Endothelial cell of umbilical vein (primary cell): ENCODE measurements around the gene CCDC6. TPM values are rescaled to one million over a fixed set of nuclear protein-coding genes. Genes with fewer than 3 reads are reported as not detected.

Source experiments
- BruUV-seq: library from RNA; stranded (reverse); fragments of 400-500 nt; replicated peaks from 2 replicates; lab custom pipeline; 2021; lab: Mats Ljungman, UMichigan
- CTCF ChIA-PET: fragments of 300-600, 350-600 bp; sonication (Branson Sonifier 250); formaldehyde crosslinking; loops from one replicate; lab custom pipeline; 2021; ENCODE audit warnings: antibody characterized with exemption, inconsistent platforms; lab: Charles Lee
- POLR2A ChIA-PET: fragments of 300-600, 350-600 bp; sonication (Branson Sonifier 250); formaldehyde crosslinking; loops from one replicate; lab custom pipeline; 2021; ENCODE audit warnings: antibody characterized with exemption, inconsistent platforms; lab: Charles Lee
- DNase-seq: peaks from one replicate; pipeline ENCODE4 v3.0.0-alpha.2; 2011; ENCODE audit warnings: low read depth, low spot score
- FAIRE-seq: peaks from 2 replicates; lab custom pipeline; 2011; peaks lifted over from hg19 to GRCh38; lab: Jason Lieb, UNC
- H2AFZ ChIP-seq: 2 replicates; pipeline ENCODE4 v1.6.0; 2012; ENCODE audit warnings: low read depth, low read length, control low read depth, inconsistent platforms
- H3K27ac ChIP-seq: 2 replicates; pipeline ENCODE4 v1.5.1; 2011; ENCODE audit warnings: low read depth, mild to moderate bottlenecking, control low read depth, low read length, moderate library complexity; ENCODE audit not compliant: insufficient read depth
- H3K27me3 ChIP-seq, 2 experiments: 2 replicates each; pipeline versions ENCODE4 v1.6.0 to v1.6.1; 2011; ENCODE audit warnings: low read length in 2 of 2, mixed read lengths in 1 of 2; ENCODE audit not compliant: control insufficient read depth in 2 of 2, insufficient read depth in 2 of 2
- H3K36me3 ChIP-seq, 2 experiments: 2 replicates in 1 of 2; 3 replicates in 1 of 2; pipeline ENCODE4 v1.5.1; 2011; ENCODE audit warnings: low read length in 2 of 2, mild to moderate bottlenecking in 1 of 2, moderate library complexity in 1 of 2; ENCODE audit not compliant: control insufficient read depth in 2 of 2, insufficient read depth in 2 of 2; ENCODE audit errors: extremely low read depth in 1 of 2
- H3K4me1 ChIP-seq: 3 replicates; pipeline ENCODE4 v1.5.1; 2011; ENCODE audit warnings: mild to moderate bottlenecking, low read length; ENCODE audit not compliant: control insufficient read depth, insufficient read depth; ENCODE audit errors: extremely low read depth
- H3K4me2 ChIP-seq: 2 replicates; pipeline ENCODE4 v1.6.1; 2011; ENCODE audit warnings: low read length, control low read depth, mixed read lengths; ENCODE audit not compliant: insufficient read depth
- H3K4me3 ChIP-seq, 3 experiments: fragments of 200-600 bp in 1 of 3; sonication (generic), shearing (Covaris generic) in 1 of 3; replicated peaks in 1 of 3; 2 replicates each; pipeline ENCODE4 v1.5.1; 2011 to 2016; ENCODE audit warnings: control low read depth in 3 of 3, low read length in 3 of 3, mild to moderate bottlenecking in 2 of 3, inconsistent platforms in 1 of 3, low read depth in 1 of 3, moderate library complexity in 1 of 3; ENCODE audit not compliant: insufficient read depth in 1 of 3
- H3K79me2 ChIP-seq: 2 replicates; pipeline ENCODE4 v1.6.0; 2012; ENCODE audit warnings: low read length, inconsistent platforms; ENCODE audit not compliant: control insufficient read depth, insufficient read depth
- H3K9ac ChIP-seq: replicated peaks from 2 replicates; pipeline ENCODE3; 2011; ENCODE audit warnings: low read length, control low read depth; ENCODE audit not compliant: insufficient read depth; ENCODE audit errors: extremely low read depth
- H3K9me1 ChIP-seq: replicated peaks from 3 replicates; pipeline ENCODE4 v1.6.0; 2011; ENCODE audit warnings: mild to moderate bottlenecking, low read length; ENCODE audit not compliant: control insufficient read depth, insufficient read depth; ENCODE audit errors: extremely low read depth
- H3K9me3 ChIP-seq: replicated peaks from 2 replicates; pipeline ENCODE4 v1.5.1; 2012; ENCODE audit warnings: low read length, inconsistent platforms; ENCODE audit not compliant: control insufficient read depth, insufficient read depth
- H4K20me1 ChIP-seq: replicated peaks from 2 replicates; pipeline ENCODE3; 2011; ENCODE audit warnings: mild to moderate bottlenecking, low read length; ENCODE audit not compliant: control insufficient read depth, insufficient read depth; ENCODE audit errors: extremely low read depth
- CTCF ChIP-seq, 2 donors: IDR thresholded peaks; 1 replicate in 1 of 2; 2 replicates in 1 of 2; pipeline ENCODE4 v1.5.1; 2011; ENCODE audit warnings: low read length in 2 of 2, mild to moderate bottlenecking in 2 of 2, moderate library complexity in 2 of 2, control low read depth in 1 of 2, inconsistent platforms in 1 of 2, low read depth in 1 of 2; ENCODE audit not compliant: insufficient read depth in 1 of 2; ENCODE audit errors: extremely low read depth in 1 of 2
- EZH2 ChIP-seq: IDR thresholded peaks from 2 replicates; pipeline ENCODE4 v1.6.1; 2012; ENCODE audit warnings: borderline replicate concordance, low read depth, mild to moderate bottlenecking, moderate library complexity, low read length, inconsistent platforms; ENCODE audit not compliant: severe bottlenecking
- MAX ChIP-seq: IDR thresholded peaks from 2 replicates; pipeline ENCODE4 v1.6.1; 2011; ENCODE audit not compliant: insufficient read depth, insufficient read length
- MYC ChIP-seq: IDR thresholded peaks from one replicate; pipeline ENCODE4 v1.6.1; 2011; ENCODE audit warnings: mild to moderate bottlenecking, low read depth, low read length
- POLR2A ChIP-seq: IDR thresholded peaks from 2 replicates; pipeline ENCODE4 v1.6.1; 2012; ENCODE audit warnings: low read depth, mild to moderate bottlenecking, control low read depth, low read length
- dilution Hi-C: fragments of 300-500 bp; cut with MboI; formaldehyde crosslinking; loops from one replicate; pipeline ENCODE4 v1.15.0; 2019; ENCODE audit warnings: low sequenced_read_pairs; ENCODE audit not compliant: extremely low pct_ligation_motif_present
- intact Hi-C: fragments of 100-400 bp; cut with micrococcal nuclease; formaldehyde crosslinking; loops from one replicate; pipeline ENCODE4 v1.10.0; 2022
- polyA plus RNA-seq, 4 experiments: library from polyadenylated mRNA; depleted of rRNA in 3 of 4; stranded (reverse) in 3 of 4; unstranded in 1 of 4; fragments of >200 nt; gene quantifications; 2 replicates each; pipeline versions ENCODE4 v1.2.1 to v1.2.3, GENCODE V29; 2011 to 2012; ENCODE audit warnings: missing spikeins in 1 of 4
- total RNA-seq: library from RNA; stranded (reverse); gene quantifications from 2 replicates; pipeline ENCODE4 v1.2.3, GENCODE V29; 2021

Gene CCDC6
- total and polyA plus RNA-seq, 2 donors (not counting 3 experiments of a cell fraction or from before 2014, with no cell fraction given), result 16.8 to 36.8 TPM

- Histone ChIP-seq H3K27ac (no peak overlapping the region), H3K9me3 (no peaks in the 10 kb centered on the region), H3K9me1 (no peaks in the 10 kb centered on the region), H3K4me2 (no peak overlapping the region), H4K20me1 (no peaks in the 10 kb centered on the region), H3K27me3 (no peaks in the 10 kb centered on the region), H3K4me3 (no peak overlapping the region), H3K36me3 (no peaks in the 10 kb centered on the region), H3K79me2 (no peaks in the 10 kb centered on the region), H3K4me1 (no peaks in the 10 kb centered on the region), H3K9ac (no peak overlapping the region), H2AFZ (no peak overlapping the region)
- dilution Hi-C loops, result no loop called here
- CTCF ChIA-PET, result no interaction called here
- FAIRE-seq (no peak), DNase-seq (no peak)
- TF ChIP-seq CTCF (IDR thresholded peaks at IDR 0.05; ENCODE audit: extremely low read depth in 1 of 2, insufficient read depth in 1 of 2, low read depth in 1 of 2, low read length in 2 of 2), result no peak
- no peak for TF ChIP-seq MYC
- TF ChIP-seq EZH2, result no peak
- intact Hi-C loops, result no loop called here
- POLR2A ChIA-PET, result no interaction called here
- BruUV-seq, result no TSS peak
These were observed 19.7 kb upstream of the CCDC6 start for GRCh38 chr10:59926086-59926485.

GRCh38 chr10:59922907-59923306 lies 16.6 kb upstream of the CCDC6 start:
- Histone ChIP-seq H4K20me1 (no peaks in the 10 kb centered on the region), H3K79me2 (no peaks in the 10 kb centered on the region), H3K27ac (no peak overlapping the region), H3K9ac (no peak overlapping the region), H3K4me2 (no peak overlapping the region), H3K9me1 (no peaks in the 10 kb centered on the region), H3K4me1 (no peaks in the 10 kb centered on the region), H3K9me3 (no peaks in the 10 kb centered on the region), H3K4me3 (no peak overlapping the region), H3K36me3 (no peaks in the 10 kb centered on the region), H3K27me3 (peaks cover 0 to 9% of the 10 kb centered on the region in 2 experiments), H2AFZ (no peak overlapping the region)
- TF ChIP-seq MAX (no peak), CTCF (IDR thresholded peaks at IDR 0.05; ENCODE audit: extremely low read depth in 1 of 2, insufficient read depth in 1 of 2, low read depth in 1 of 2, low read length in 2 of 2) (no peak), POLR2A (no peak)
- dilution Hi-C loops, result no loop called here
- ChIA-PET CTCF (no interaction called here), POLR2A (no interaction called here)
- no TSS peak for BruUV-seq
- intact Hi-C loops, result no loop called here
- no peak for FAIRE-seq
- DNase-seq, result no peak
